BLaER1 (cell line): ENCODE results near the gene DCST2.

Experiments
- H3K27ac ChIP-seq: shearing (Covaris generic); formaldehyde crosslinking; 2 replicates; pipeline ENCODE4 v1.8.1; 2022
- H3K27me3 ChIP-seq: shearing (Covaris generic); formaldehyde crosslinking; 2 replicates; pipeline ENCODE4 v1.8.1; 2022
- H3K36me3 ChIP-seq: shearing (Covaris generic); formaldehyde crosslinking; 2 replicates; pipeline ENCODE4 v1.8.1; 2022
- H3K4me1 ChIP-seq: shearing (Covaris generic); formaldehyde crosslinking; 2 replicates; pipeline ENCODE4 v1.8.1; 2022
- H3K4me2 ChIP-seq: shearing (Covaris generic); formaldehyde crosslinking; 2 replicates; pipeline ENCODE4 v1.8.1; 2022
- H3K4me3 ChIP-seq: shearing (Covaris generic); formaldehyde crosslinking; 2 replicates; pipeline ENCODE4 v1.8.1; 2022
- H3K9ac ChIP-seq: shearing (Covaris generic); formaldehyde crosslinking; 2 replicates; pipeline ENCODE4 v1.8.1; 2022
- H3K9me3 ChIP-seq: shearing (Covaris generic); formaldehyde crosslinking; 2 replicates; pipeline ENCODE4 v1.8.1; 2022
- H4K20me1 ChIP-seq: shearing (Covaris generic); formaldehyde crosslinking; 2 replicates; pipeline ENCODE4 v1.8.1; 2022
- Cebpa-rat ChIP-seq: shearing (Covaris generic); IDR thresholded peaks from 2 replicates; pipeline ENCODE4 v1.8.1; 2022

The DCST2 gene

DNA sequence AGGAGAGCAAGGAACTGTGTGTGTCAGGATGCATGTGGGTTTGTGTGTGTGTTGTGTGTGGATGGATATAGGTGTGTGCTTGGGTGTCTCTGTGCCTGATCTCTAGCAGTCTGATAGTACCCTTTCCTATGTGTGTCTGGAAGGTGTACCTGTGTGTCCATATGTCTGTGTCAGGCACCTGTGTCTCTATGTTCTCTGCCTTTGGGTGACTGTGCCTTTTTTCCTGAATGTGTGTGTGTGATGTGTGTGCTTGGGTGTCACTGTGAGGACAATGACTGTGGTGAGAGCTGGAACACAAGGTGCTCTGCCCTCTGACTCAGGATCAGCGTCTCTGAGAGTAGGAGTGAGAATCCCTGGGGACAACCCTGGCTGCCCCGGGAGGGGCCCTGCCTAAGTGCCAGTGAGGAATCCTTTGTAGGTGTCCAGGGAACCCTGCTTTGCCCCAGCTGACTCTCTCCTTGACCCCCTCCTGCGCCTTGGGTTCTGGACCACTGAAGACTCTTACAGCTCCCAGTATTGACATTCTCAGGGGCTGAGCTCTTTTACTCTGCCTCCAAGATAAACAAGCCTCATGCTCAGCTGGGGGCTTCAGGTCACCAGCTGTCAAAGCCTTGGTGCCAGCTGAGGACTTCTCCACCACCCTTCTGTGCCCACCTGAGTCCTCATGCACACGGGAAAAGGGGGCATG lies 44.3 kb upstream of the DCST2 start:
- peak overlapping the region; percentile 100 for H3K4me2 ChIP-seq
- H3K9ac ChIP-seq, result peak overlapping the region; percentile 75
- no peaks in the 10 kb centered on the region for H3K9me3 ChIP-seq
- H3K4me3 ChIP-seq, result peak overlapping the region; percentile 70; the same call in 1 of the 2 replicates
- no peaks in the 10 kb centered on the region for H3K36me3 ChIP-seq
- no peak for TF ChIP-seq Cebpa-rat
- peaks cover 41% of the 10 kb centered on the region for H3K27me3 ChIP-seq
- 0 out of 2 replicates have a peak overlapping the region, but pooled peaks have one; percentile 75 for H3K27ac ChIP-seq
- peaks cover 41% of the 10 kb centered on the region for H4K20me1 ChIP-seq
- H3K4me1 ChIP-seq, result peaks cover 100% of the 10 kb centered on the region

DNA sequence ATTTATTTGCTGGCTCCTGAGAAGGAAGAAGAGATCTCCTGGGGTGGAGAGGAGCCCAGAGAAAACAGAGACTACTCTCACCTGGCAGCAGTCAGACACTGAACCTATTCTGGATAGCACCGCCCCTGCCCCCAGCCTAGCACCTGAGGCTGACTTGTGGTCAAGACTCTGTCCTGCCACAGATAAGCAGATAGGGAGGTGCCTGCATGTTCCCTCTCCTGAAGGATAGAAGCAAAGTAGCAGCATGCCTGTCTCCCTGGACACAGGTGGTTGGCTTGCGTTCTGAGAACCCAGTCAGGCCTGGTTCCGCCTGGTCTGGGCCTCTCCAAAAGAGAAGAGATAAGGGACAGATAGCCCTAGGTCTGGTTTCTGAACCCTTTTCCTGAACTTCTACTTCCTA lies 43.8 kb upstream of the DCST2 start:
- no peak for TF ChIP-seq Cebpa-rat
- peaks cover 35% of the 10 kb centered on the region for H4K20me1 ChIP-seq
- H3K4me3 ChIP-seq, result no peak overlapping the region
- no peaks in the 10 kb centered on the region for H3K9me3 ChIP-seq
- peak overlapping the region; percentile 75 for H3K9ac ChIP-seq
- peaks cover 100% of the 10 kb centered on the region for H3K4me1 ChIP-seq
- no peaks in the 10 kb centered on the region for H3K36me3 ChIP-seq
- peak overlapping the region; percentile 75 for H3K27ac ChIP-seq
- peaks cover 36% of the 10 kb centered on the region for H3K27me3 ChIP-seq
- peak overlapping the region; percentile 100 for H3K4me2 ChIP-seq

DNA sequence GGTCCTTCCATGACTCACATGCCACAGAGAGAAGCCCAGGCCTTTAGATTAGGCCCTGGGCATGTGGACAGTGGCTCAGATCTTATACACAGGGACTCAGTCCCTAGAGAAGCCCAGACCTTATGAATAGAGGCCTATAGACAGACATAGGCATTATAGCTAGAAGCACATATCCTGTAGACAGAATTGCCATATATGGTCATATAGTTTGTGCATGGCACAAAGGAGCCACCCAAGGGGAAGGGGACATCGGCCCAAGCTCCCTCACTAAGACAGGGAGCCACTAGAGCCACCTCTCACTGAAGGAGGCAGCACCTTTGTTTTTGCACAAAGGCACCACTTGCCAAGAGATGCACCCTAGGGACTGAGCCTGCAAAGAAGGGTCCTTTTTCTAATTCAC lies 42.8 kb upstream of the DCST2 start:
- Histone ChIP-seq H3K36me3 (no peaks in the 10 kb centered on the region), H3K9ac (peak overlapping the region; percentile 75; the same call in 1 of the 2 replicates), H3K4me3 (no peak overlapping the region), H3K27ac (peak overlapping the region; percentile 75), H3K4me1 (peaks cover 100% of the 10 kb centered on the region), H3K9me3 (no peaks in the 10 kb centered on the region), H3K4me2 (peak overlapping the region; percentile 100), H3K27me3 (peaks cover 26% of the 10 kb centered on the region), H4K20me1 (peaks cover 26% of the 10 kb centered on the region)
- TF ChIP-seq Cebpa-rat, result no peak

DNA sequence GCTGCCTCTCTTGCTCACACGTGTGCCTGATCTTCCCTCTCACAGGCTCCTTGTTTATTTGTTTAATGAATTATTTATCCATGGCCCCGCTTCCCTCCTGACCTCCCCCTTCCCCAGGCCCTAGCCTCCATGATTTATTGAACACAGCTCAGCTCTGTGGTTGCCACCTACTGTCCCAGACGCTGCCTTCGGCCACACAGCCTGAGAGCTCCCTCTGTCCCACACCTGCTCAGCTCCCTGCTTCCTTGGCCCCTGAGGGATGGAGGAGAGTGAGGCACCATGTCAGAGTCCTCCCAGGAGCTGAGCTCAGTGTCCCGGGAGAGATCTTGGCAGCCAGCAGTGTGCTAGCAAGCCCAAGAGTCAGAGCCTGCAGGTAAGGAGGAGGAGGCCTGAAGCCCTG lies 42.0 kb upstream of the DCST2 start:
- Histone ChIP-seq H3K27ac (peak overlapping the region; percentile 75), H3K9ac (peak overlapping the region; percentile 75), H3K4me2 (peak overlapping the region; percentile 100), H3K9me3 (no peaks in the 10 kb centered on the region), H3K4me1 (peaks cover 100% of the 10 kb centered on the region), H3K36me3 (no peaks in the 10 kb centered on the region), H4K20me1 (peaks cover 17% of the 10 kb centered on the region), H3K4me3 (no peak overlapping the region), H3K27me3 (peaks cover 18% of the 10 kb centered on the region)
- no peak for TF ChIP-seq Cebpa-rat

DNA sequence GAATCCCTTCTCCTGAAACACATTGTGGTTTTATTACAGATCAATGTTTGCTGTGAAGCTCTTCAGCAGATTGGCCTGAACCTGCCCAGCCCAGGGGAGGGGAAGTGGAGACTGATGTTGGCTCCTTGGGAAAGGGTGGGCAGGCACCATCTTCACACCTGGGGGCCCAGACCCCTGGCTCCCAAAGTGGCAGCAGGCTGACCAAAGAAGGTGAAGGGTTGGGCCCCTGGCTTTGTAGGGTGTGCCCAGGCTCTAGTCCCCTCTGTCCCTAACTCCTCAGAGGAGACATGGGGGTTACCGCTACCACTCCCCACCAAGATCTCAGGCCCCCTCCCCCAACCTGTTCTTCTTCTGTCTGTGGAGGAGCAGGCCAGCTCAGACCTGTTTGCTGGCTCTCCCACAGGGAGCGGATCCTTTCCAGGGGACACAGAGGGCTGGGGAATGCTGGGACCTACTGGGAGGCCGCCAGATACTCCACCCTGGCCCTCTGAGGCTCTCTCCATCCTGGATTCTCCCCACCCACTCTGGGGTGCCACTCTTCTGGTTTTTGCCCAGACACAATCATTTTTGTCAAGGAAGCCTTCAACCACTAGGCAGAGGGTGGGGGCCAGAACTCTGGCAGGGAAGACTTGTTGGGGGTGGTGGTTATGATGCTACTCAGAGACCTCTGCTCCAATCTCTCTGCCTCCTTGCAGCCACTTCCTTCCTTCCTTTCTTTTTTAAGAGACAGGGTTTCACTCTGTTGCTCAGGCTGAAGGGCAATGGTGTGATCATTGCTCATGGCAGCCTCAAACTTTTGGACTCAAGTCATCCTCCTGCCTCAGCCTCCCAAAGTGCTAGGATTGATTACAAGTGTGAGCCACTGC lies 40.0 kb upstream of the DCST2 start:
- H3K4me1 ChIP-seq, result peaks cover 100% of the 10 kb centered on the region
- H3K9me3 ChIP-seq, result no peaks in the 10 kb centered on the region
- peaks cover 9% of the 10 kb centered on the region for H3K36me3 ChIP-seq
- H3K9ac ChIP-seq, result peak overlapping the region; percentile 77
- TF ChIP-seq Cebpa-rat, result no peak
- peak overlapping the region; percentile 100 for H3K4me2 ChIP-seq
- H3K4me3 ChIP-seq, result peak overlapping the region; percentile 56
- peak overlapping the region; percentile 93 for H3K27ac ChIP-seq
- no peaks in the 10 kb centered on the region for H4K20me1 ChIP-seq
- H3K27me3 ChIP-seq, result no peaks in the 10 kb centered on the region

DNA sequence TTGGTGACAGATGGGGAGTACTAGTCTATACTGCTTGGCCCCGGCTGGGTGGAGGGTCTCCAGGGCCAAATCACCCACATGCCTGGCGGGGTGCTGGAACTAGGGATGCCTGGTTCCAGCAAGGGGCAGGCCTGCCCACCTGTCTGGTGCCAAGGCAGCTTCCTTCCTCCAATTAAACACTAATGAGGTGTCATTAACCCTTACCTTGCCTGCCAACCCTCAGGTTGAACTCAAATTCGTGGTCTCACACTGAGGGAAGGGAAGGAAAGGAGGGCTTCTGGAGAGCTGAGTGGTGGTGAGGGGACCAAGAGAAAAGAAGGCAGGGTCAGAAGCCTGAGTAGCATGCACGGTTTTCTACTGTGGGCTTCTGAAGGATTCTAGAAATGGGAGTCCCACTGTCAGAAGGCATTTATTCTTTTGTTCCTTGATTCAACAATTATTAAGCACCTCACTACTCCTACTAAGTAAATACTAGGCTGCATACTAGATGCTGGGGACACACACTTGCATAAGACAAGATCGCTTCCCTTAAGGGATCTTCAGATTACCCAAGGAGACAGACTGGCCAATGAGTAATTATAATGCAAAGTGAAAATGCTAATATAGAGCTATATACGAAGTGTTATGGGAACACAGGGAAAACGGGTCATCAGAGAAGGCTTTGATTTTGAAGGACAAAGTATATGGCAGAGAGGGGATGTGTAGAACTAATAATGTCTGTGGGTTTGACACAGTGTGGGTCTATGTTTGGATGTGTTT lies 39.1 kb upstream of the DCST2 start:
- Histone ChIP-seq H3K4me2 (peak overlapping the region; percentile 100), H4K20me1 (no peaks in the 10 kb centered on the region), H3K27me3 (no peaks in the 10 kb centered on the region), H3K4me3 (no peak overlapping the region; the same call in 1 of the 2 replicates), H3K9me3 (no peaks in the 10 kb centered on the region), H3K4me1 (peaks cover 100% of the 10 kb centered on the region), H3K36me3 (peaks cover 18% of the 10 kb centered on the region), H3K9ac (peak overlapping the region; percentile 77), H3K27ac (peak overlapping the region; percentile 93)
- no peak for TF ChIP-seq Cebpa-rat

DNA sequence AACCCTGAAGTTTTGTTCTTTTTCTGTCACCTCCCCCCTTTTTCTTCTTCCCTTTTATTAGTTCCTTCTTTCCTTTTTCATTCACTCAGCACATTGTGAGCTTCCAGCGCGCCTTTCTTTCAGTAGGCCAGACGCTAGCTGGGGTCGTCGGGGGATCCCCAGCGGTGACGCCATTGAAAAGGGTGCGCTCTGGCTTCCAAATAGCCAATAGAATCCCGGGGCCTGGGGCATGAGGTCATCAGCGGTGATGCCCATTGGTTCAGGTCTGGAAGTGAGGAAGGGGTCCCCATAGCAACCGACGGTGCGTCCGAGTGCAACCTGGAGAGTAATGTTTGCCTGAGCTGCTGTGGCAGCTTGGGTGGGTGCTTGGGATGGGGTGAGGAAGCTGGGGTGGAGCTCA lies 38.1 kb upstream of the DCST2 start:
- peak overlapping the region; percentile 100 for H3K4me2 ChIP-seq
- peak overlapping the region; percentile 62 for H3K4me3 ChIP-seq
- no peaks in the 10 kb centered on the region for H3K9me3 ChIP-seq
- peak overlapping the region; percentile 93 for H3K27ac ChIP-seq
- peak overlapping the region; percentile 77 for H3K9ac ChIP-seq
- H3K36me3 ChIP-seq, result peaks cover 28% of the 10 kb centered on the region
- H3K4me1 ChIP-seq, result peaks cover 100% of the 10 kb centered on the region
- no peak for TF ChIP-seq Cebpa-rat
- H3K27me3 ChIP-seq, result no peaks in the 10 kb centered on the region
- H4K20me1 ChIP-seq, result peaks cover 7% of the 10 kb centered on the region

DNA sequence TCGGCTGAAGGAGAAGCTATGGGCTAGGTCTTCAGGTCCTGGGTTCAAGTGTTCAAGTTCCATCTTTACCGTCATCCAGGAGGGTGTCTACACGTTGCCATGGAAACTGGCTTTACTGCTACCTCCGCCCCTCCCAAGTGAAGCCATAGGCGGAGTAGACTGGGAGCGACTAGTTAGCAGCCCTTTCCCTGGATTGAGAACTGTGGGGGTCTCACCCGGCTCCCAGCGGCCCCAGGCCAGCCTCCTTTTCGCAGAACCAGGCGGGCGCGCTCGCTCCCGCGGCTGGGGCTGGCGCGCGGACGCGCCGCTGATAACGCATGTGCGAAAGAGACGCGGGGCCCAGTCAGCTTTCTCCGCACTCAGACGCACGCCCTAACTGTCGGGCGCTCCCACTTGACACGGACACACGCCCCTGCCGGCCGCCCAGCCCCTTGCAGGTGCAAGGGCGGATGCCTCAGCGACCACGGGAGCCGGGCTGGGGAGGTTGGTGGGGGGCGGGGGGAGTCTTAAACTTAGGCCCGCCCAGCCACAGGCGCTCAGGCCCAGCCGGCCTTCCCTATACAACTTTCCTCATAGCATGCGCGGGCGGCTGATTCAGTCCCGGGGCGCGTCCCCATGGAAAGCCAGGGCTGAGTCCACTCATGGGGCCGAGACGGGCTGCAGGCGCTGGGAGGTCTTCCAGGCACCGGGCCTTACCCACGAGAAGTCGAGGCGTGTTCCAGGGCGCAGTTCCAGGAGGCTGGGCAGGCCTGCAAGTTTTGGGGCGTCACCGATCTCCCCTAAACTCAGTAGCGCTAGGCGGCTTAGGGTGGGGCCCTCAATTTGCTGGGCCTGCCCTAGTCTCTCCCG lies 37.4 kb upstream of the DCST2 start:
- H3K9ac ChIP-seq, result peak overlapping the region; percentile 77
- peak overlapping the region; percentile 100 for H3K4me2 ChIP-seq

More for the DNA sequence above, 37.4 kb upstream of the DCST2 start:
- H3K36me3 ChIP-seq, result peaks cover 36% of the 10 kb centered on the region
- no peaks in the 10 kb centered on the region for H3K27me3 ChIP-seq
- peaks cover 100% of the 10 kb centered on the region for H3K4me1 ChIP-seq
- H3K4me3 ChIP-seq, result peak overlapping the region; percentile 62
- H3K27ac ChIP-seq, result peak overlapping the region; percentile 93
- peaks cover 15% of the 10 kb centered on the region for H4K20me1 ChIP-seq
- no peak for TF ChIP-seq Cebpa-rat
- no peaks in the 10 kb centered on the region for H3K9me3 ChIP-seq
